ENCODE measurements around the gene NUDT16.
A peak's percentile ranks its signal among the peaks of the same experiment; 100 is the strongest.
"Not testable (repeated sequence)": the region's sequence is repeated elsewhere in the genome, so short reads cannot be mapped to it uniquely, and the experiment has no call there.

NUDT16 gene

GRCh38 chr3:131381445-131382291 lies at the start of gene NUDT16:
NUDT16 (plus strand) TSS chr3:131381774; CDS start chr3:131381805, 31 bp downstream.
- DNase-seq (ENCODE audit: insufficient read length, low spot score) = peak; percentile 97
- FAIRE-seq = peak; percentile 97

GRCh38 chr3:131338948-131339640 lies 42.5 kb upstream of the NUDT16 start:
- DNase-seq (ENCODE audit: insufficient read length, low spot score) (no peak), FAIRE-seq (no peak)

DNA sequence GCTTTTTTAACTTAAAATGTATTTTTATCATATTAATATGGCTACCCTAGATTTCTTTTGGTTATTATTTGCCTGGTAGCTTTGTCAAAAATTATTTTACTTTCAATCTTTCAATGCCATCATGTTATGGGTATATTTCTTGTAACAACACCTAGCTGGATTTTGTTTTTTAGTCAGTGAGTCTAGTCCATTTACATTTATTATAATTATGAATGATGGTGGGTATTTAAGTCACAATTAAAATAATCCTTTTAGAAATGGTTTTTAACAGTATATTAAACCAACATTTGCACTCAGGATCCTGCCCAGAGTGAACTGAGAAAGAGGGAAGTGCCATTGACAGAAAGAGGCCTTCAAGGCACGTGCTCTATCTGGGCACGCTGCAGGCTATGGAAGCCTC lies 39.8 kb upstream of the NUDT16 start:
- FAIRE-seq (no peak), DNase-seq (ENCODE audit: insufficient read length, low spot score) (no peak)

- FAIRE-seq (no peak), DNase-seq (ENCODE audit: insufficient read length, low spot score) (no peak)
These were observed 32.7 kb upstream of the NUDT16 start for GRCh38 chr3:131348911-131349310.

DNA sequence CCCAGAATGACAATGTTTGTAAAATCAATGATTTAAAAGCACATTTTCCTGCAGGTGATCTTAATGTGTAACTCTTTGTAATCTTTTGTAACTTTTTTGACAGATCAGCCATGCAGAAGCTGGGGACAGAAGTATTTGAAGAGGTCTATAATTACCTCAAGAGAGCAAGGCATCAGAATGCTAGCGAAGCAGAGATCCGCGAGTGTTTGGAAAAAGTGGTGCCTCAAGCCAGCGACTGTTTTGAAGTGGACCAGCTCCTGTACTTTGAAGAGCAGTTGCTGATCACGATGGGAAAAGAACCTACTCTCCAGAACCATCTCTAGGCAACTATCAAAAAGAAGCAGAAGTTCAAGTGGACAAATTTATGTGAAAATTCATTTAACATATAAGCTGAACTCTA lies 32.1 kb upstream of the NUDT16 start:
- no peak for FAIRE-seq
- no peak for DNase-seq (ENCODE audit: insufficient read length, low spot score)

DNA sequence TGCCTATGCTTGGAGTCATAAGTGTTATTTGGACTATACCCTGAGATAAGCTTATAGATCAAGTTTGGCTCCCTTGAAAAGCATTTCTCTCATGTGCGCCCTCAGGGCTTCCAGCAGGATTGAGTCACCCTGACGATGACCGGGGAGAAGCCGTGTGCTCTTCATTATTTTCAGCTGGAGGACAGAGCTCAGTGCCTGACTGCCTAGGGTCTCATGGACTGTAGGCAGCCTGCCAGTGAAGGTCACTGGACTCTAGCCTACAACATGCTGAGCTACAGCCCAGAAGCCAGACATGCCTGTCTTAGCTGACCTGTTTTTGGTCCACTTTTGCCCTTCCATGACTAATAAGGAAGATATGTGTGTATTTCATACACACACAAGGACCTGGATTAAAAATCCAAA lies 31.6 kb upstream of the NUDT16 start:
- FAIRE-seq = peak; percentile 91

DNA sequence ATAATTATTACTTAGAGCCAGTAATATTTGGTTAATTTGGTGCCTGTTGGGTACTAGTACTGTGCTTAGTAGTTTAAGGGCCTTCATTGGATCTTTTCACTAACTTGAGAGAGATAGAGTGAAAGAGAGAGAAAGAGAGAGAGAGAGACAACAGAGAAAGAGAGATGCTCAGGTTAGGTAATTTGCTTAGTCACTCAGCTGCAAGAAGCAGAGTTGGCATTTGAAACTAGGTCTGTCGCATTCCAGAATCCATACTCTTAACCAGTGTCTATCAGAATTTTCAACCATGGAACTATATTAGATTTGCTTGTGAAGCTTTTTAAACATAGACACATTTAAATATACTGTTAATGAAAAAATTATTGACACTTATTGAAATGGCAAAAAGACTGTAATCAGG lies 31.1 kb upstream of the NUDT16 start:
- no peak for DNase-seq (ENCODE audit: insufficient read length, low spot score)
- FAIRE-seq = no peak

More for the DNA sequence above, 31.6 kb upstream of the NUDT16 start:
- peak; percentile 44 for DNase-seq (ENCODE audit: insufficient read length, low spot score)

- no peak for FAIRE-seq
- DNase-seq (ENCODE audit: insufficient read length, low spot score) = no peak
These were observed 28.3 kb upstream of the NUDT16 start for GRCh38 chr3:131353016-131353877.

DNA sequence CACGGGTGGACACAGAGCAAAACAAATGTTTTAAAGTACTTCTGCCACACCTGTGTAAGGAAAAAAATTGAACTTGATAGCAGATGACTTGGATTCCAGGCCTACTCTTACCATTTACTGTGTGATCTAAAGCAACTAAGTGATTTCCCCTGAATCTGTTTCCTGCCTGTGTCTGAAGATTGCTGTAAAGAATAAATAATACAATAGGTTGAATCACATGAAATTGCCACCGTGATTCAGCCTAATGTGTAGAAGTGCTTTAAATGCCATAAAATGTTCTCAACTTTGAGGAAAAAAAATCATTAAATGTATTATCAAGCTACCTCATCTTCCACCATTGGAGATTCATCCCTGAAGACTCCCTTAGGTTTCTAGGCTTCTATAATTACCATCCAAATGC lies 27.6 kb upstream of the NUDT16 start:
- no peak for FAIRE-seq

DNA sequence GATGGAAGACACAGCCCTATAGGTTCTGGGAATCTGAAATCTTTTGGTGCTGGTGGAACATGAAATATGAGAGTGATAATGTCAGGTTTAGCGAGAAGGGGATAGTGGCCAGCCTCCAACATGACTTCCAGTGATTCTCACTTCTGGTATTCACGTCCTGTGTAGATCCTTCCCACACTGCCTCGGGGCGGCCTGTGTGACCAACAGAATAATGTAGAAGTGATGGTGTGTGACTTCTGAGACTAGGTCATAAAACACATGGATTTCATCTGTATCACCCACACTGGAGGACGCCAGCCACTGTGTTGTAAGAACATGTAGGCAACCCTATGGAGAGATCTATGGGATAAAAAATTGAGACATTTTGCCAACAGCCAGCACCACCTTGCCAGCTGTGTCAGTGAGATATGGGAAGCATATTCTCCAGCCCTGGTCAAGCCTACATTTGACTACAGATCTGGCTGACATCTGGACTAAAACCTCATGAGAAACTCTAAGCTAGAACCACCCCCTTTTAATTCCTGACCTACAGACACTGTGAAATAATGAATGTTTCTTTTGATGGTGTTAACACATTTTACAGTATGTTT lies 25.5 kb upstream of the NUDT16 start:
- no peak for DNase-seq (ENCODE audit: insufficient read length, low spot score)
- FAIRE-seq = no peak

More for the DNA sequence above, 27.6 kb upstream of the NUDT16 start:
- DNase-seq (ENCODE audit: insufficient read length, low spot score) = no peak

DNA sequence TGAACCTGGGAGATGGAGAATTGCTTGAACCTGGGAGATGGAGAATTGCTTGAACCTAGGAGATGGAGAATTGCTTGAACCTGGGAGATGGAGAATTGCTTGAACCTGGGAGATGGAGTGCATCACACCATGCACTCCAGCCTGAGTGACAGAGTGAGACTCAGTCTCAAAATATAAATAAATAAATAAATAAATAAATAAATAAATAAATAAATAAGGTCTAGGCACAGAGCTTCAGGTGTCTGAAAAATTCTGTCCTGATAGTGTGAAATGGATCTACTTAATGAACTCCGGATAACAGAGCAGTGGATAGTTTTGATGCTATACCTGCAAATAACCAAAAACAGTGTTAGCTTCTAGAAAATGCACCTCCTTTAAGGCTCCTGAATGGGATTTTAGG lies 24.3 kb upstream of the NUDT16 start:
- FAIRE-seq (no peak), DNase-seq (ENCODE audit: insufficient read length, low spot score) (no peak)

GRCh38 chr3:131360191-131360755 lies 21.3 kb upstream of the NUDT16 start:
- FAIRE-seq (peak; percentile 62), DNase-seq (ENCODE audit: insufficient read length, low spot score) (no peak)

DNA sequence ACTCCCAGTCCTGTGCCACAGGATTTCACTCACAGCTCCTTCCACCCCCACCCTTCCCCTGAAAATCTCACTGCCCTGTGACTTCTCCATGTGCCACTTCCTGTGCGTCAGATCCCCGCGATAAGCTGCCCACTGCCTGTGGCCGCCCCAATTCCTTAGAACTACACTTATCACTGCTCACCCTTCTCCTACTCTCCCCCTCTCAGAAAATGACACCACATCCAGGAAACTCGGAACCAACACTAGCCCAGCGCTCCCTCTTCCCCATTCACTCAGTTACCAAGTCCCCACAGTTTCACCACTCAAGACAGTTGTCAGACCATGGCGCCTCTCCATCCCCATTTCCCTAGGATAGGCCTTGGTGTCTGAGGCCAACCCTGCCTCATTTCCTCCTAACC lies 20.5 kb upstream of the NUDT16 start:
- peak; percentile 69 for FAIRE-seq
- not testable (repeated sequence) for DNase-seq (ENCODE audit: insufficient read length, low spot score)

GRCh38 chr3:131361464-131362421 lies 19.8 kb upstream of the NUDT16 start:
- no peak for FAIRE-seq
- DNase-seq (ENCODE audit: insufficient read length, low spot score) = no peak

DNA sequence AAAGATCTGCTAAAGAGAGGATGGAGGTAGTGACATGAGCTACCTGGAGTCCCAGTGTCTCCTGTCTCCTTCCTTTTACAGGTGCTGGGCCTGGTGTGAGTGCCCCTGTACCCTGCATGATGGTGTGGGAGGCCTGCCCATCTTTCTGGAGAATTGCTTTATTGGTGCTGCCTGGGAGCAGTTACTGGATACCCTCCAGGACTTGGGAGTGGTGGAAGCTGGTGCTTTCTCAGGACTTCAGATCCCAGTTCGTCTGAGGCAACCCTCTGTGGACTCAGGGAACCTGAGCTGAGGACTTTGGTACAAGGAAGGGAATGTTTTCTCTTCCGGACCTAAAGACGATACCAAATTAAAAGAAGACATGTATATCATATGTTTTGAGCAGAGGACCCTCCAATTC lies 18.3 kb upstream of the NUDT16 start:
- FAIRE-seq (no peak), DNase-seq (ENCODE audit: insufficient read length, low spot score) (no peak)

- DNase-seq (ENCODE audit: insufficient read length, low spot score) (no peak), FAIRE-seq (no peak)
These were observed 10.5 kb upstream of the NUDT16 start for GRCh38 chr3:131370935-131371687.

DNA sequence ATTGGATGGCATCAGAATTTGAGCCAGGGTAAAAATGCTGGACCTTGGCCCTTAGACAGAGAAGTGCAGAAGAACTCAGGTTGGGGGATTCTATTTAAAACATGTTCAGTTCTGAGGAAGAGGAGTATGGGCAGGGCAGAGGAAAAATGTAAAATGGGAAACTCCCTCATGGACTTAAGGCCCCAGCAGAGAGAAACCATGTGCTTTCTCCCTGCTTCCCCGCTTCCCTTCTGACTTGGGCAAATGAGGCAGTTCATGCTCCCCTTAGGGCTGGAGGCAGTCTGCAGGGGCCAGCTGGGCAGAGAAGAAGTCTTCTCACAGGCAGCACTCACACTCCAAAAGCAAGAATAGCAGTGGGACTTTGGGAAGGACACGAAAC lies 9.9 kb upstream of the NUDT16 start:
- FAIRE-seq (no peak), DNase-seq (ENCODE audit: insufficient read length, low spot score) (no peak)

- FAIRE-seq = no peak
- DNase-seq (ENCODE audit: insufficient read length, low spot score) = no peak
These were observed 6.8 kb upstream of the NUDT16 start for GRCh38 chr3:131374741-131375140.
